SW 1271 (cell line): Measurements from ENCODE around the gene HAVCR1.
"Not testable (repeated sequence)": the region's sequence is repeated elsewhere in the genome, so short reads cannot be mapped to it uniquely, and the experiment has no call there.

Experiments
- DNase-seq, 2 experiments: peaks; one replicate each; lab custom pipeline; 2025; lab: John Stamatoyannopoulos, UW

Gene HAVCR1

DNA sequence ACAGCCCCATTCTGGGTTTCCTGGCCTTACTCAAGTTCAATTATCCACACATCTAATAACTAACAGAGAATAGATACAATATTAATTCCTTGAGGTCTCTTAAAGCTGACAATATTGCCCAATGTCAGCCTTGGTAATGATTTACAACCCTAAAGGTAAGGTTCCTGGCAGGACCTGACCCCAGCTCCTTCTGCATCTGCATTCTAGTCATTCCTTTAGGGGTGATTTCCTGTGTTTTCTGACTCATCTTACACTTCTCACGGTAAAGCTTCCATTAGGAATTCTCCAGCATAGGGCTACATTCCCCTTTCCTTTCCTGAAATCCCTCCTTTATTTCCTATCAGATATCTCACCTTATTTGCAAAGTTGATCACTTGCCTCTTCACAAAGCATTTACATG is 9.3 kb downstream of the HAVCR1 start:
- DNase-seq: peak in 1 of 2 experiments; percentile 83

DNA sequence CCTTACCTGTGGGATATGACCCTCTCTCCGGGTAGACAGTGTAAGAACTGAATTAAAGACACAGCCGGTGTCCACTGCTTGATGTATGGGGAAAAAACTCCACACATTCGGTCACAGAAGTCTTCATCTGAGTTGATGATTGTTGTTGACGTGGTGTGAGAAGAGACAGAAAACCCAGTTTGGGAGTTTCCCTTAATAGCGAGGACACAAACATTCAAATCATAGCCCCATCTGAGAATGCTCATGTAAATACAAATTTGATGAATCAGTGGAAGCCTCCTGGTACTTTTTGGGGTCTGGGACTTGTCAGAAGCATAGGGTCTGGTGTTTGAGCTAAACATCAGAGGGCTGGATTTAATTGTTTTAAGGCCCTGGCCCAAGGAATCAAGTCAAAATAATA is 11.0 kb downstream of the HAVCR1 start:
- no peak for DNase-seq

DNA sequence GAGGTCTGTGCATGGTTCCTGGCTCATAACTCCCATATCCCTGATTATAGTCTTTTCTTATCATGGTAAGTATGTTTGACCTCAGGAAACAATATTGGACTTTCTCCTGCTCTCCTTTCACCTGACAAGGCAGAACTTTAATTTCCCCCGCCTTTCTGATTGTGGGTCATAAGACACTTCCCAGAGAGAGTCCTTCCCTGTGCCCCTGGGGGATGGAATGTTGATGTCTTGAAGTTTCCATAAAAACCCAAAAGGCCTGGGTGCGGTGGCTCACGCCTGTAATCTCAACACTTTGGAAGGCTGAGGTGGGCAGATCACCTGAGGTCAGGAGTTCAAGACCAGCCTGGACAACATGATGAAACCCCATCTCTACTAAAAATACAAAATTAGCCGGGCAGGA is 11.9 kb downstream of the HAVCR1 start:
- not testable (repeated sequence) for DNase-seq

DNA sequence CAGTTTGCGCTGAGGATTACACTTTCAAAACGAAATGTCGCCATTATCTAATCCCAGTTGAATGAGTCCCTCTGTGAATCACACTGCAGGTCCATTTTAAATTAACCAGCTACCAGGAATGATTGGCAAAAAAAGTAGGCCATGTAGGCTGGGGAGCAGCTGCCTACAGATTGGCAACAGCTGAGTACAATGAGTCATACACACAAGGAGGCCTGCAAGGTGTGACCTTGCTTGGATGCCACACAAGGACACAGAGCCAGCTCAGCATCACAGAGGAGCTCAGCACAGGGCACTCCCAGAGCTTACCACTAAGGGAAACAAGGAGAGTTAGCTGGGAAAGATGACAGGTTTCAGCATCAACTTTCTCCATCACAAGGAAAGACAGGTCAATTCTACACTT is 12.9 kb downstream of the HAVCR1 start:
- peak in 1 of 2 experiments; percentile 60 for DNase-seq

DNA sequence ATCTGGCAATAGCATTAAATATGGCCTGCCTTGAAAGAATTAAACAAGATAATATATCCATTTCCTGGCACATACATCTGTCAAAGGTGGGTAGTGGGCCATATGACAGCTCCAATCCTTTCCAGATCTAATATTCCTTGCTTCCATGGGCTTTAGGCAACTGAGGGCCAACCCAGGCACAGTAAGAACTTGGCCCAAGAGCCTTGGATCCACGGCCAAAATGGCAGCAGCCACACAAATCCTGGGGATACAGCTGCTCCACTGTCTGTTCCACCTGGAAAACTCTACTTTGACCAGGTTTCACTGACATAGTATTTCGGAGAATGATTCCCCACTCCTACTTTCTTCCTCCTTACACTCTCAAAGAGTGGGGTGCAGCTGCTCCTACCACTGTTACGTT is 13.3 kb downstream of the HAVCR1 start:
- DNase-seq: no peak

DNA sequence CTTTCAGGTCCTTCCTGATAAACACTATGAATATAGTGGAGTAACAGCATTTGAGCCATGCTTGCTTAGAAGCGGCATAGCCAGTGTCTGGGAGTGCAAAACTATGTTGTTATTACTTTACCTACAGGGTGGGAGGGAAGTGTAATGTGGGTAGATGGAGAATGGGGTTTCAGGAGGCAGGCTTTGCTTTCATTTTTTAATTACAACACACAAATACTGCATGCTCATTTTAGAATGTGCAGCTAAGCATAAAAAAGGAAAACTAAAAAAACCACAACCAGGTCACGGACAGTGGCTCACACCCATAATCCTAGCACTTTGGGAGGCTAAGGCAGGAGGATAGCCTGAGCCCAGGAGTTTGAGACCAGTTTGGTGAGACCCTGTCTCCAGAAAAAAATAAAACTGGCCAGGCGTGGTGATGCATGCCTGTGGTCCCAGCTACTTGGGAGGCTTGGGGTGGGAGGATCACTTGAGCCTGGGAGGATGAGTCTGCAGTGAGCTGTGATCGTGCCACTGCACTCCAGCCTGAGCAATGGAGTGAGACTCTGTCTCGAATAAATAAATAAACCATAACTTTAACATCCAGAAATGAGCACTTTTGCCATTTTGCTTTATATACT is 20.2 kb downstream of the HAVCR1 start:
- DNase-seq: no peak

DNA sequence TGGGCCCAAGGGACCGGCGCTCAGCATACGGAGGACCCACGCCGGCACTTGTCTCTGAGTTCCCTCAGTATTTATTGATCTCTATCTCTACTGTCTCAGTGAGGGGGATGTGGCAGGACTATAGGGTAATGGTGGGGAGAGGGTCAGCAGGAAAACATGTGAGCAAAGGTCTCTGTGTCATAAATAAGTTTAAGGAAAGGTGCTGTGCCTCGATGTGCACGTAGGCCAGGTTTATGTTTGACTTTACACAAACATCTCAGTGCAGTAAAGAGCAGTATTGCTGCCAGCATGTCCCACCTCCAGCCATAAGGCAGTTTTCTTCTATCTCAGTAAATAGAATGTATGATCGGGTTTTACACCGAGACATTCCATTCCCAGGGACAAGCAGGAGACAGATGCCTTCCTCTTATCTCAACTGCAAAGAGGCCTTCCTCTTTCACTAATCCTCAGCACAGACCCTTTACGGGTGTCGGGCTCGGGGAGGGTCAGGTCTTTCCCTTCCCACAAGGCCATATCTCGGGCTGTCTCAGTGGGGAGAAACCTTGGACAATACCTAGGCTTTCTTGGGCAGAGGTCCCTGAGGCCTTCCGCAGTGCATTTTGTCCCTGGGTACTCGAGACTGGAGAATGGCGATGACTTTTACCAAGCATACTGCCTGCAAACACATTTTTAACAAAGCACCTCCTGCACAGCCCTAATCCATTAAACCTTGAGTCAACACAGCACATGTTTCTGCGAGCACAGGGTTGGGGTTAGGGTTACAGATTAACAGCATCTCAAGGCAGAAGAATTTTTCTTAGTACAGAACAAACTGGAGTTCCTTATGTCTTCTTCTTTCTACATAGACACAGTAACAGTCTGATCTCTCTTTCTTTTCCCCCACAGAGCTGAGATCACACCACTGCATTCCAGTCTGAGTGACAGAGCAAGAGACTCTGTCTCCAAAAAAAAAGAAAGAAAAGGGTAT is 24.5 kb downstream of the HAVCR1 start:
- DNase-seq: not testable (repeated sequence)

DNA sequence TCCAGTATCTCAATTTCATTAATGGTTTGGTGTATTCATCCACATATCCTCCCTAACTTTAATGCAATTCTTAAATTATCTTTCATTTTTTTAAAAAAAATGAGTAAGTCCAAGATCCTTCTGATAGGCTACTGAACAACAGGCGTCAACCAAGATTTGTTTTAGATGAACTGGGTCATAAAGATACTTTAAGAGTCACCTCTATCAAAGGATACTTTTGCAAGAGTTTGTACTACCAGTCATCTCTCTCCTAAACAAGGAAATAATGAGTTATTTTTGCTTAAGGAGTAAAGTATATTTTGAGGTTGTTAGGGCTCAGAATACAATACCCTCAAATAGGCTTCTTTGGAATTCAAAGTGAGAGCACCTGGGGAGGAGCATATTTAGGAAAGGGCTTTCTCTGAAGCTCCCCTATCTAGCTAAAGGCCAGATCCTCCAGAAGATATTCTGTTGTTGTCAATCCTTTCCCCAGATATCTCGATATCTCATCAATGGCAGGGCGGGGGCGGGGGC is 25.8 kb downstream of the HAVCR1 start:
- no peak for DNase-seq

DNA sequence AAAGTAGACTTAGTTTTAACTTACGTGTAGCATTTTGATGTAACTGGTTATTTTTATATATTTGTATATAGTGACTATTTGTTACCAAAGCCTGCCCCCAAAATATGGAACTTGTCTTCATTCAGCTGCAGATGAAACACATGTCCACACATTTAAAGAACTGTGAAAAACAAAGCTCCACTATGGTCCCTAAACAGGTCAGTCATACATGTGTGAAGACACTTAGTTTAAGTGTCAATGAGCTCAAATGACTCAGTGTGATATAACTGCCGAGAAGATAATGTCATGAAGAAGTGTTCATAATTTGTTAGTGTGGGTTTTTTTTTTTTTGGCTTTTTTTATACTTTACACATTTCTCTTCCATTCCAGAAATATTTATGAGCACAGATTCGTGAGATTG is 28.2 kb downstream of the HAVCR1 start:
- no peak for DNase-seq

DNA sequence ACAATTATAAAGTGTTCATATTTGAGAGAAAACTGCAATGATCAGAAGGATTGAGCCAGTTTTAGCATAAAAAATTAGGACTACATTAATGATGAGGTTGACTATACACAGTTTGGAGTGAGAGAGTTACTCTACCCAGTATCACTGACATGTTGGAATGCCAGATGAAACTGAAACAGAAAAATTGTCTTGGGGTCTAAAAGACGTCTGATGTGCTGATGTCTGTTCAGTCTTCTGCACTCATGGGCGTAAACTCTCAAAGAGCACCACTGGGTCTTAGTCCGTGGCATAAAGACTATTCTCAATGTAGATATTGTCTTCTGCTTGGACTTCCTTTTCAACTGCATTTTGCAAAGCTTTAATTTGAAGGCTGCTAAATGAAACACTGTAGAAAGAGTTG is 29.5 kb downstream of the HAVCR1 start:
- no peak for DNase-seq

DNA sequence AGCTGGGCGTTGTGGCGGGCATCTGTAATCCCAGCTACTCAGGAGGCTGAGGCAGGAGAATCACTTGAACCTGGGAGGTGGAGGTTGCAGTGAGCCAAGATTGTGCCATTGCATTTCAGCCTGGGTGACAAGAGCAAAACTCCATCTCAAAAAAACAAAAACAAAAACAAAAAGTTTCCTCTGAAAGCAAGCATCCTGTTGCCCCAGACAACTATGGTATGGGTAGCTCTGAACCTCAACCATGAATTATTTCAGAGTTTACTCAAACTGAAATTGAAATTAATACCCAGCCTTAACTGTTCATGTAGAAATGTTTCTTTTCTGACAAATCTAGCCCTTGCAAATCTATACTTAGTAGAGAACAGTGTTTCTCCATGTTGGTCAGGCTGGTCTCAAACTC is 31.3 kb downstream of the HAVCR1 start:
- DNase-seq: not testable (repeated sequence)

DNA sequence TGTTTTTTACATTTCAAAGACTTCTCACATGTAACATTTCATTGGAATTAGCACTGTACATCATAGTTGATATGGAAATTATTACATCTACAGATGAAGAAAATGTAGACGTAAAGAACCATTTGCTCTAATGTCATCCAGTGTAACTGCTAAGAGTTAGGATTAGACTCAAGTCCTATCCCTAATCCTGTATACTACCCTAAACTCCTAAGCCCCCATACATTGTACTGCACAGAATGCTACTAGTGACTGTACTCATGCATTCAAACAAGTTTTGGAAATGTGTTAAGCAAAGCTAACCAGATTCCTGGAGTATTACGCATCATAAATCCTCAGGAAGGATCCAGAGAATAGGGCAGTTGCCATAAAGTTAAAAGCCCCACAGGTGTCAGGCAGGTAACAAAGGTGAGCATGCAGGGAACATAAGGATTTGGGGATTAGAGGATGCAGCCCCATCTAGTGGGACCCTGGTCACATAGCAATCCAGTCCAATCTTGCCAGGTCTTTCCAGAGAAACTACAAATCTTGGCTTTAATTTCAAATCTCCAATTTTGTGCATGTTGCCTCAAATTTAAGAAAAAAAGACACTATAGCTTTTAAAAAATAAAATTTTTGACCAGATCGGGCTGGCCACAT is 32.0 kb downstream of the HAVCR1 start:
- DNase-seq: no peak

DNA sequence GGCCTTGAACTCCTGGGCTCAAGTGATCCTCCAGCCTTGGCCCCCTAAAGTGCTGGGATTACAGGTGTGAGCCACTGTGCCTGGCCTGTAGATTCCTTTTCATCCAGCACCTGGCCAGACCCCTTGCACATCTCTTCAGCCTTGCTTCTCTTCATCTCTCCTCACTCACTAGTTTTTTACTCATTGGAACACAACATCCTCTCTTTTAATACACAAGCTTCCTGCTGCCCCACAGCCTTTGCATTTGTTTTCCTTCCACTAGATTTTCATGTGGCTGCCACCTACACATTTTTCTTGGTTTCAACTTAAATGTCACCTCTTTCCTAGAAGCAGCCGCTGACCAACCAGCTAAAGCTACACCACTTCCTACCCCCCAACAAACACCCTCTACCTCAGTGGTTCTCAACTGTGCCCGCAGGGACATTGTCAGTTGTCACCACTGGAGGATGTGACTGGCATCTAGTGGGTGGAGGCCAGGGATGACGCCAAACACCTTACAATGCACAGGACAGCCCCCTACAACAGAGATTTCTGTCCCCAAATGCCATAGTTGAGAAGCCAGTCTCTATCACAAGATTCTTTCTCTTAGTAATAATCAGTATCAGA is 33.7 kb downstream of the HAVCR1 start:
- DNase-seq: no peak

DNA sequence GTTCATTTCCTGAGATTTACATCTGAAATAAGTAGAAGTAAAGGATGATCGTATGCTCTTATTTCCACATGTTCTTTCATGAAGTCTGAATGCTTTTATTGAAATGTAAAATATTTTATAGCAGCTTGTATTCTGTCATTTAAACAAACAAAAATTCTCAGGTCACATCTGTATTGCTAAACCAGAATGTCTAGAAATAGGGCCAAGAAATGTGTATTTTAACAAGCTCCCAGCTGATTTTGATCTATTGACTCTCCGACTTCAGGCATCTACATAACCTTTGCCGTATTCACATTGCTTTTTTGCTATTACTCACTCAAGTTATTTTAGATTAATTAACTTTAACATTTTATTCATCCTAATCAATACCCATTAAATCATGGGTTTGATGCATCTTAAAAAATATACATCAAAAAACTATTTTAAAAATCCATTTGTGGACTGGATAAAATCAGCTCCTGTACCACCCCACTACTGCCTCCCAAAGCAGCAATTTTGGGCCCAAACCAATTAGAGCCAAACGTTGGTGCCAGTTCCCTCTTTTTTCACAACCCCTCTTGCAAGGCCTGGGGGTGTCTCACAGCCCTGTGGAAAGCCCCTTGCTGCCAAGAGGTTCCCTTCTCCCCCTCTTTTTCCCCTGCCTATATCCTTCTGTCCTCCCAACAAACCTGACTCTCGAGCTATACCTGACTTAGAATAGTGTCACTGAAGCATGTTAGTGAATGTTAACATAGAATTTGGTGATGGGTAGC is 34.5 kb downstream of the HAVCR1 start:
- no peak for DNase-seq

DNA sequence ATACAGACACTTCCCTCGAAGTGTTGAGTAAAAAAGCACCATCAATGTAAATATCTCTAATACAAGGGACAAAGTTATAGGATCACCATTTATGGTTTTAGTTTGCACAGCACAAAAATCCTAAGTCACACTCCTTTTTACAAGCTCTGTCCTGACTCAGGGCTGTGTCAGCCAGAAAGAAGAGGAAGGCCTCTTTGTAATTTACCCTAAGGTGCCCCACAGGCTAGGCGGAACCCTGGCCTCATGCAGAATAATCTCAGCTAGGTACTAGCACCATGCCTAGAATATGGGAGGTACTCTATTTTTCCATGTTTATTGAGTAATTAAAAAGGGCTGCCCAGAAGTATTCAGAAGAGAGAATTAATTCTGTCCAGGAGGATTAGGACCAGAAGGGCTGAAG is 36.9 kb downstream of the HAVCR1 start:
- DNase-seq: no peak

DNA sequence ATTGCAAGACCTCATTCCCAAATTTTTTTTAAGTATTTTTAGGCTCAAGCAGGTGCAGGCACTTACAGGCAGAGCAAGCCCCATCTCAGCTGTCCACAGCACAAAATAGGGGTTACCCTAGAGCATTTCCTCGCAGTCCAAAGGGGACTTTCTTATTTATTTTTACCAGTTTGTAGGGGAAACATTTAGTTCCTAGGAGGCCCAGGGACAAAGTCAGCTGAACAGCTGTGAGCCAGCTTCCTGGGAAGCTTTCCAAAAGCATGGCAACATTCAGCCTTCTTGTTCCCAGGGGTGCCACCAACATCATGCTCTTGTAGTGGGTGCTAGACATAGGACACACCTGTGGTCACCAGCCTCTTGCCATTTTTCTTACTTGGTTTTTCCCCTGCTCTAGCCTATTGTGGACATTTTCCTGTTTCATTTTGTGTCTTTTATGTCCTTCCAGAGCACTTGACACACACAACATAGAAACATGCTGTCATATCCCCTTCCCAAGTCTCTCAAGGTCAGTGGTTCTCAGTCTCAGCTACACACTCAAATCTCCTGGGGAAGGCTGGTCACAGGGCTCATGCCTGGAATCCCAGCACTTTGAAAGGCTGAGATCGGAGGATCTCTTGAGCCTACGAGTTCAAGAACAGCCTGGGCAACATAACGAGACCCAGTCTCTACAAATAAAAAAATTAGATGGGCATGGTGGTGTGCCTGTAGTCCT is 38.2 kb downstream of the HAVCR1 start:
- no peak for DNase-seq

DNA sequence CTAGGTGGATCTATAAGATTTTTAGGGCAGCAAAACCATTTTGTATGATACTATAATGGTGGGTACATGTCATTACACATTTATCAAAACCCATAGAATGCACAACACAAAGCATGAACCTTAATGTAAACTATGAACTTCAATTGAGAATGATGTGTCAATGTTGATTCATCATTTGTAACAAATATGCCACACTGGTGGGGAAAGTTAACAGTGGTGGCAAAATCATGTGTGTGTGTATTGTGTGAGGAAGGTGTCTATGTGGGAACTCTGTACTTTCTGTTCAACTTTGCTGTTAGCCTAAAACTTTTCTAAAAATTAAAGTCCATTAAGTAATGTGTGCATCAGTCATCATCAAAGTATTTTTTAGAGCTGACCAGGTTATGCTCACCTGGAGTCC is 38.9 kb downstream of the HAVCR1 start:
- DNase-seq: no peak

DNA sequence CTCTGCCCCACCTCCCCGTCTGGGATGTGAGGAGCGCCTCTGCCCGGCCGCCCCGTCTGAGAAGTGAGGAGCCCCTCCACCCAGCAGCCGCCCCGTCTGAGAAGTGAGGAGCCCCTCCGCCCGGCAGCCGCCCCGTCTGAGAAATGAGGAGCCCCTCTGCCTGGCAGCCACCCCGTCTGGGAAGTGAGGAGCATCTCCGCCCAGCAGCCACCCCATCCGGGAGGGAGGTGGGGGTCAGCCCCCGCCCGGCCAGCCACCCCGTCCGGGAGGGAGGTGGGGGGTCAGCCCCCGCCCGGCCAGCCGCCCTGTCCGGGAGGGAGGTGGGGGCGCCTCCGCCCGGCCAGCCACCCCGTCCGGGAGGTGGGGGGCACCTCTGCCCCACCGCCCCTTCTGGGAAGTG is 44.8 kb downstream of the HAVCR1 start:
- not testable (repeated sequence) for DNase-seq

DNA sequence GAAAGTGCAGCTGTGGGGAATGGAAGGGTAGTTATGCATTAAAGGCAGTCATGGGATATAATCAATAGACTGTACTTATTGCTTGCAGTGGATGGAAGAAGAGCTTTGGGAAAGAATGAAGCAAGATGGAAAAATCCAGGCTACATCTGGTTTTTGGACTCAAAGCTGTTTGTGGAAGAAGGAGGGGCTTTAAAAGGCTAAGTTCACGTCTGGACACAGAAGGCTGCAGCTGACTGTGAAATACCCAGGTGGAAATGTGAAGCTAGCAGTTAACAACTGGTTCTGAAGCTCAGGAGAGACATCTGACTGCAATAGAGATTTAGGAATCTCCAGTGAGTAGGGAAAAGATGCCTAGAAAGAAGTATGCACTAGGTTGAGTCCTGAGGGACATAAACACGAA is 52.7 kb downstream of the HAVCR1 start:
- no peak for DNase-seq

DNA sequence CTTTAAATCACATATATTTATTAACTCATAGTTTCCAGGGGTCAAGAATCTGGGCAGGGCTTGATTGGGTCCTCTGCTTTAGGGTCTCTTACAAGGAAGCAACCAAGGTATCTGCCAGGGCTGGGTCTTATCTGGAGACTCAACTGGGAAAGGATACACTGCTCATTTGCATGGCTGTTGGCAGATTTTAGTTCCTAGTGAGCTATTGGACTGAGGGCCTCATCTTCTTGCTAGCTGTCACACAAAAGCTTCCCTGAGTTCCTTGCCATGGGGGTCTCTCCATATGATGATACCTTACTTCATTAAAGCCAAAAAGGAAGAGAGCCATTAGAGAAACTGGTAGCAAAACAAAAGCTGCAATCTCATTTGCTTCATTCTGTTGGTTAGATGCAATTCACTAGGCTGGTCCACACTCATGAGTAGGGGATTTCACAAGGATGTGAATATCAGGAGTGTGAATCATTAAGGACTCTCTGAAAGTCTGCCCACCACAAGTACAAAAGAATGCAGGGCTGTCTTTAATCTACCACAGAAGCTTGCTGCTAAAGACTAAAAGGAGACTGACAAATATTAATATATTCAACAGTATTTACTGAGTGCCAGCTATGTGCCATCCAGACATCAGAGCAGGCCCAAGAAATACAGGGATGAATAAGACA is 53.9 kb downstream of the HAVCR1 start:
- DNase-seq: no peak
